Sigmoid colon (tissue), 7 donors: ENCODE results near the gene PODNL1. TPM values are rescaled to one million over a fixed set of nuclear protein-coding genes. Genes with fewer than 3 reads are reported as not detected.

ENCODE experiments used
- DNase-seq: peaks from one replicate; pipeline ENCODE4 v3.0.0-alpha.2; 2019
- H3K27ac ChIP-seq, 4 donors: fragments of 200-600 bp; sonication (generic); one replicate each; pipeline ENCODE4 v1.5.1; 2016 to 2019; ENCODE audit warnings: mild to moderate bottlenecking in 1 of 4
- H3K27me3 ChIP-seq, 3 donors: fragments of 200-600 bp; sonication (generic); one replicate each; pipeline ENCODE4 v1.5.1; 2019; ENCODE audit warnings: mild to moderate bottlenecking in 1 of 3
- H3K36me3 ChIP-seq, 4 donors: fragments of 200-600 bp; sonication (generic); one replicate each; pipeline ENCODE4 v1.5.1; 2016 to 2019
- H3K4me1 ChIP-seq, 4 donors: fragments of 200-600 bp; sonication (generic); one replicate each; pipeline ENCODE4 v1.5.1; 2017 to 2019
- H3K4me3 ChIP-seq, 4 donors: fragments of 200-600 bp; sonication (generic); one replicate each; pipeline ENCODE4 v1.5.1; 2017 to 2019; ENCODE audit warnings: mild to moderate bottlenecking in 2 of 4, moderate library complexity in 1 of 4
- H3K9me3 ChIP-seq, 4 donors: fragments of 200-600 bp in 3 of 4; sonication (generic) in 3 of 4; one replicate each; pipeline versions ENCODE4 v1.5.1 to v1.6.1; 2013 to 2019
- CTCF ChIP-seq, 4 experiments: fragments of 450-650 bp in 3 of 4; fragments of 200-600 bp in 1 of 4; IDR thresholded peaks; one replicate each; pipeline ENCODE4 v1.5.1; 2016 to 2019; ENCODE audit warnings: antibody characterized with exemption in 4 of 4, mild to moderate bottlenecking in 3 of 4, moderate library complexity in 2 of 4
- EP300 ChIP-seq, 4 donors: sonication (generic); formaldehyde crosslinking; IDR thresholded peaks; one replicate each; pipeline ENCODE4 v1.6.1; 2017; ENCODE audit warnings: antibody characterized with exemption in 4 of 4
- POLR2A ChIP-seq, 2 donors: fragments of 450-650 bp; IDR thresholded peaks; one replicate each; pipeline ENCODE4 v1.6.1; 2016; ENCODE audit warnings: antibody characterized with exemption in 2 of 2, mild to moderate bottlenecking in 2 of 2, moderate library complexity in 2 of 2
- POLR2AphosphoS5 ChIP-seq, 4 donors: sonication (generic); formaldehyde crosslinking; IDR thresholded peaks; one replicate each; pipeline ENCODE4 v1.6.1; 2017; ENCODE audit warnings: antibody characterized with exemption in 4 of 4
- WGBS, 2 donors: extraction: QIAGEN DNeasy Blood & Tissue Kit; methylation state at CpG; one replicate each; pipeline ENCODE4 v1.1.7; 2013; 5-methylcytosine and 5-hydroxymethylcytosine counted together
- intact Hi-C: fragments of 100-400 bp; cut with DNase I; formaldehyde crosslinking; loops from one replicate; pipeline ENCODE4 v1.15.1; 2023
- polyA plus RNA-seq, 3 donors: library from polyadenylated mRNA; stranded (reverse); fragments of 200-250 nt; gene quantifications; one replicate each; pipeline ENCODE4 v1.2.3, GENCODE V29; 2013
- total RNA-seq, 4 donors: library from RNA; depleted of rRNA; stranded (reverse); fragments of >200 nt; gene quantifications; one replicate each; pipeline ENCODE4 v1.1.0, GENCODE V29; 2016
- donor health status: healthy with polysubstance abuse.
- donor health status: Bipolar disorder and iron deficiency.
- donor health status: healthy.

PODNL1 gene
- total and polyA plus RNA-seq, 7 donors: 2.5 to 5.4 (median 2.9) TPM; not detected in 4

GRCh38 chr19:13909430-13909829 is 28.8 kb downstream of the PODNL1 start:
- Histone ChIP-seq H3K27ac (no peak overlapping the region), H3K27me3 (no peaks in the 10 kb centered on the region), H3K9me3 (no peaks in the 10 kb centered on the region), H3K4me1 (peaks cover 0 to 24% (median 15%) of the 10 kb centered on the region in 4 donors), H3K4me3 (no peak overlapping the region), H3K36me3 (peaks cover 6 to 47% (median 24%) of the 10 kb centered on the region in 4 donors)
- DNase-seq: no peak
- WGBS, 2 donors: 18 to 79% methylated on average over 2 of the region's 2 CpGs
- intact Hi-C loops: no loop called here
- TF ChIP-seq CTCF (IDR thresholded peaks at IDR 0.05) (no peak), POLR2AphosphoS5 (IDR thresholded peaks at IDR 0.05) (no peak)

GRCh38 chr19:13908674-13909073 is 29.5 kb downstream of the PODNL1 start:
- intact Hi-C loops: no loop called here
- 78 to 91% methylated on average over 8 of the region's 8 CpGs for WGBS, 2 donors
- Histone ChIP-seq H3K27me3 (no peaks in the 10 kb centered on the region), H3K27ac (no peak overlapping the region), H3K9me3 (no peaks in the 10 kb centered on the region), H3K4me3 (no peak overlapping the region), H3K4me1 (peaks cover 0 to 24% (median 15%) of the 10 kb centered on the region in 4 donors), H3K36me3 (peaks cover 6 to 39% (median 18%) of the 10 kb centered on the region in 4 donors)
- no peak for DNase-seq
- TF ChIP-seq POLR2AphosphoS5 (IDR thresholded peaks at IDR 0.05) (no peak), CTCF (IDR thresholded peaks at IDR 0.05) (no peak), POLR2A (IDR thresholded peaks at IDR 0.05) (no peak), EP300 (IDR thresholded peaks at IDR 0.05) (no peak)

- no peak for DNase-seq
- Histone ChIP-seq H3K27me3 (no peaks in the 10 kb centered on the region), H3K36me3 (peaks cover under 1 to 21% (median 10%) of the 10 kb centered on the region in 4 donors), H3K9me3 (no peaks in the 10 kb centered on the region), H3K4me3 (peak overlapping the region; percentile 68 to 89 (median 74)), H3K27ac (peak overlapping the region in 1 of 4 donors; percentile 76), H3K4me1 (peaks cover 0 to 24% (median 15%) of the 10 kb centered on the region in 4 donors)
- intact Hi-C loops: no loop called here
- TF ChIP-seq POLR2A (IDR thresholded peaks at IDR 0.05) (no peak), POLR2AphosphoS5 (IDR thresholded peaks at IDR 0.05) (no peak), EP300 (IDR thresholded peaks at IDR 0.05) (no peak), CTCF (IDR thresholded peaks at IDR 0.05) (no peak)
- WGBS, 2 donors: 70 to 90% methylated on average over 5 of the region's 5 CpGs
Observed at GRCh38 chr19:13906910-13907309, 31.3 kb downstream of the PODNL1 start.

GRCh38 chr19:13906521-13906904 is 31.7 kb downstream of the PODNL1 start:
- H3K27me3 ChIP-seq: no peaks in the 10 kb centered on the region
- peak overlapping the region; percentile 56 to 76 (median 71) for H3K27ac ChIP-seq
- 2 to 3% methylated on average over 13 of the region's 13 CpGs for WGBS, 2 donors
- TF ChIP-seq POLR2AphosphoS5 (IDR thresholded peaks at IDR 0.05) (no peak), CTCF (IDR thresholded peaks at IDR 0.05) (no peak), EP300 (IDR thresholded peaks at IDR 0.05) (no peak), POLR2A (IDR thresholded peaks at IDR 0.05) (no peak)
- intact Hi-C loops: no loop called here
- H3K4me3 ChIP-seq: peak overlapping the region; percentile 68 to 89 (median 74)
- peaks cover 0 to 20% (median 10%) of the 10 kb centered on the region in 4 donors for H3K36me3 ChIP-seq
- peaks cover 0 to 24% (median 15%) of the 10 kb centered on the region in 4 donors for H3K4me1 ChIP-seq
- H3K9me3 ChIP-seq: no peaks in the 10 kb centered on the region
- no peak for DNase-seq
